CD14-positive monocyte (primary cell): Measurements from ENCODE around the gene CADM2. TPM values are rescaled to one million over a fixed set of nuclear protein-coding genes. Genes with fewer than 3 reads are reported as not detected.
"Not testable (repeated sequence)": the region's sequence is repeated elsewhere in the genome, so short reads cannot be mapped to it uniquely, and the experiment has no call there.

ENCODE experiments used
- DNase-seq, 3 donors: peaks; one replicate each; pipeline ENCODE4 v3.0.0-alpha.2; 2011 to 2022
- H2AFZ ChIP-seq: 2 replicates; pipeline ENCODE4 v1.6.0; 2012; ENCODE audit warnings: mild to moderate bottlenecking, low read depth, low read length, inconsistent platforms; ENCODE audit not compliant: insufficient read depth, poor library complexity, severe bottlenecking
- H3K27ac ChIP-seq, 2 donors: 1 replicate in 1 of 2; 2 replicates in 1 of 2; pipeline ENCODE4 v1.5.1; 2012 to 2013; ENCODE audit warnings: low read length in 2 of 2, control low read depth in 1 of 2, inconsistent platforms in 1 of 2, low read depth in 1 of 2, mild to moderate bottlenecking in 1 of 2
- H3K27me3 ChIP-seq, 2 donors: one replicate each; pipeline versions ENCODE4 v1.6.0 to v1.6.1; 2011 to 2013; ENCODE audit warnings: low read length in 2 of 2; ENCODE audit not compliant: control insufficient read depth in 2 of 2, insufficient read depth in 2 of 2
- H3K36me3 ChIP-seq, 2 donors: replicated peaks in 1 of 2; 1 replicate in 1 of 2; 2 replicates in 1 of 2; pipeline versions ENCODE4 v1.5.1 to v1.6.1; 2012 to 2013; ENCODE audit warnings: low read length in 2 of 2, control low read depth in 1 of 2, inconsistent platforms in 1 of 2, mild to moderate bottlenecking in 1 of 2; ENCODE audit not compliant: insufficient read depth in 2 of 2, control insufficient read depth in 1 of 2
- H3K4me1 ChIP-seq, 2 donors: 1 replicate in 1 of 2; 2 replicates in 1 of 2; pipeline versions ENCODE4 v1.5.1 to v1.6.1; 2012 to 2013; ENCODE audit warnings: low read length in 2 of 2, control low read depth in 1 of 2, inconsistent platforms in 1 of 2, mild to moderate bottlenecking in 1 of 2, moderate library complexity in 1 of 2; ENCODE audit not compliant: insufficient read depth in 2 of 2, control insufficient read depth in 1 of 2
- H3K4me2 ChIP-seq: replicated peaks from 2 replicates; pipeline ENCODE3; 2012; ENCODE audit warnings: low read length, moderate library complexity, mild to moderate bottlenecking; ENCODE audit not compliant: poor library complexity, severe bottlenecking; ENCODE audit errors: extremely low read depth
- H3K4me3 ChIP-seq, 3 experiments: fragments of 200-600 bp in 1 of 3; sonication (generic) in 1 of 3; replicated peaks in 1 of 3; 1 replicate in 2 of 3; 2 replicates in 1 of 3; pipeline ENCODE4 v1.5.1; 2011 to 2013; ENCODE audit warnings: low read length in 3 of 3, mild to moderate bottlenecking in 3 of 3, control low read depth in 2 of 3, low read depth in 2 of 3, inconsistent platforms in 1 of 3, moderate library complexity in 1 of 3
- H3K79me2 ChIP-seq: 2 replicates; pipeline ENCODE4 v1.6.0; 2012; ENCODE audit warnings: mild to moderate bottlenecking, control low read depth, inconsistent platforms, low read length, moderate library complexity; ENCODE audit not compliant: insufficient read depth
- H3K9ac ChIP-seq: 2 replicates; pipeline ENCODE4 v1.6.0; 2017; ENCODE audit warnings: low read length, mild to moderate bottlenecking; ENCODE audit not compliant: insufficient read depth, poor library complexity, severe bottlenecking
- H3K9me3 ChIP-seq, 2 donors: replicated peaks in 1 of 2; 1 replicate in 1 of 2; 2 replicates in 1 of 2; pipeline versions ENCODE4 v1.5.1 to v1.6.1; 2012 to 2013; ENCODE audit warnings: low read length in 2 of 2, control low read depth in 1 of 2; ENCODE audit not compliant: control insufficient read depth in 1 of 2, insufficient read depth in 1 of 2
- H4K20me1 ChIP-seq: 2 replicates; pipeline ENCODE4 v1.6.0; 2012; ENCODE audit warnings: mild to moderate bottlenecking, low read length, control low read depth, moderate library complexity; ENCODE audit not compliant: insufficient read depth
- H3K27ac Mint-ChIP-seq, 7 donors: one replicate each; pipeline ENCODE4 v1.8.0; 2020; ENCODE audit warnings: mild to moderate bottlenecking in 7 of 7, mixed read lengths in 7 of 7, moderate library complexity in 6 of 7, inconsistent platforms in 2 of 7
- H3K27me3 Mint-ChIP-seq, 3 donors: one replicate each; pipeline ENCODE4 v1.8.0; 2021 to 2022; ENCODE audit warnings: low read depth in 3 of 3, mild to moderate bottlenecking in 3 of 3, mixed read lengths in 3 of 3, moderate library complexity in 3 of 3, inconsistent platforms in 1 of 3
- H3K36me3 Mint-ChIP-seq, 2 donors: one replicate each; pipeline ENCODE4 v1.8.0; 2020; ENCODE audit warnings: mixed read lengths in 2 of 2, inconsistent platforms in 1 of 2, mild to moderate bottlenecking in 1 of 2
- H3K4me1 Mint-ChIP-seq: one replicate; pipeline ENCODE4 v1.8.0; 2020; ENCODE audit warnings: mild to moderate bottlenecking, mixed read lengths
- H3K4me3 Mint-ChIP-seq, 2 donors: one replicate each; pipeline ENCODE4 v1.8.0; 2020; ENCODE audit warnings: mild to moderate bottlenecking in 2 of 2, mixed read lengths in 2 of 2, moderate library complexity in 1 of 2
- H3K9me3 Mint-ChIP-seq, 7 donors: one replicate each; pipeline ENCODE4 v1.8.0; 2020 to 2022; ENCODE audit warnings: mixed read lengths in 7 of 7, mild to moderate bottlenecking in 6 of 7, moderate library complexity in 6 of 7, inconsistent platforms in 2 of 7
- WGBS: methylation state at CpG from one replicate; pipeline ENCODE4 v1.1.5; 2013; ENCODE audit warnings: missing lambda C conversion rate; ENCODE audit not compliant: insufficient coverage; 5-methylcytosine and 5-hydroxymethylcytosine counted together
- intact Hi-C, 2 donors: fragments of 100-400 bp; cut with micrococcal nuclease; formaldehyde crosslinking; loops; one replicate each; pipeline versions ENCODE4 v1.15.0 to v1.15.1; 2023
- polyA plus RNA-seq, 3 donors: library from polyadenylated mRNA; depleted of rRNA in 1 of 3; unstranded in 2 of 3; stranded (reverse) in 1 of 3; fragments of 300-500 nt in 2 of 3; fragments of >200 nt in 1 of 3; fragmentation: Illumina TruSeq in 2 of 3; gene quantifications; 1 replicate in 2 of 3; 2 replicates in 1 of 3; pipeline ENCODE4 v1.2.3, GENCODE V29; 2012 to 2021
- TF ChIP-seq, protein P1 (sequence below): fragments of 200-600 bp; IDR thresholded peaks from one replicate; pipeline ENCODE4 v1.8.0; 2022; ENCODE audit warnings: antibody characterized with exemption, mild to moderate bottlenecking

CADM2 gene
- polyA plus RNA-seq, 3 donors, result not detected

DNA sequence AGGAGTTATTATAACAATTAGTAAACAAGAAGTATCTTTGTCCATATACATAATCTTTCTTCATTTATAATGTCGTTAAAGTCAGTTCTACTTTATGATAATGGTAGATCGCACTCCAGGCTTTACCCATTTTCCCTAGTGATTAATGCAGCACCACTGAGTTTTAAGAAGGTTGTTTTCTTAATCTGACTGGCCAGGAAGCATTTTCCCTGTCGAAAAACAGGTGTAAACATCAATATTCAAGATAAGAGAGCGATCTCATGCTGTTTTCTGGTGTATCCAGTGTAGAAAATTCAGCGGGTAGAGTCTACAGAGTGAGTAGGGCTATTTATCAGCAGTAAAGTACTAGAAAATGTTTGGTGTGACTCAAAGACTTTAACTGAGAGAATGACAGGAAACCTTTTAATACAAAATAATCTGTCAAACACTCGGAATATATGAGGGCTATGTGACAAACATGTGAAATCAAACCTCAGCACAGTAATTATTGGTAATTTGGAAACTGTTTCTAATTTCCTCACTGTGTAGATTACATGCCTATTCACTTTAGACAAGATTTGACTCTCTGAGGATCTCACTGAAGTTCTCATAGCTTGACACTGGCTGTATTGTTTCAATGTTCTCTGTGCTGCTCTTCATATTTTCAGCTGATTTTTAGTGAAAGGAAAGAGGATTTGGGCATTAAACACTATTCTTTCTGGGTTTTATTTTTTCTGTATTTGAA lies 1019.0 kb downstream of the CADM2 start:
- no peaks in the 10 kb centered on the region for H4K20me1 ChIP-seq
- H3K9me3 ChIP-seq, result no peaks in the 10 kb centered on the region
- no peak overlapping the region for H3K27ac Mint-ChIP-seq
- H3K27me3 Mint-ChIP-seq, result peaks cover 0 to 2% (median 0%) of the 10 kb centered on the region in 3 donors
- no peaks in the 10 kb centered on the region for H3K79me2 ChIP-seq
- H3K27me3 ChIP-seq, result no peaks in the 10 kb centered on the region
- H3K4me3 Mint-ChIP-seq, result no peak overlapping the region
- H3K27ac ChIP-seq, result no peak overlapping the region
- no peaks in the 10 kb centered on the region for H3K4me1 ChIP-seq
- DNase-seq, result no peak
- no peak overlapping the region for H3K4me3 ChIP-seq
- H3K4me1 Mint-ChIP-seq, result no peaks in the 10 kb centered on the region
- 83% methylated on average over 1 of the region's 6 CpGs for WGBS
- no peak overlapping the region for H2AFZ ChIP-seq
- H3K4me2 ChIP-seq, result no peak overlapping the region
- H3K9ac ChIP-seq, result no peak overlapping the region
- H3K9me3 Mint-ChIP-seq, result no peaks in the 10 kb centered on the region
- intact Hi-C loops, result no loop called here
- TF ChIP-seq, protein P1, sequence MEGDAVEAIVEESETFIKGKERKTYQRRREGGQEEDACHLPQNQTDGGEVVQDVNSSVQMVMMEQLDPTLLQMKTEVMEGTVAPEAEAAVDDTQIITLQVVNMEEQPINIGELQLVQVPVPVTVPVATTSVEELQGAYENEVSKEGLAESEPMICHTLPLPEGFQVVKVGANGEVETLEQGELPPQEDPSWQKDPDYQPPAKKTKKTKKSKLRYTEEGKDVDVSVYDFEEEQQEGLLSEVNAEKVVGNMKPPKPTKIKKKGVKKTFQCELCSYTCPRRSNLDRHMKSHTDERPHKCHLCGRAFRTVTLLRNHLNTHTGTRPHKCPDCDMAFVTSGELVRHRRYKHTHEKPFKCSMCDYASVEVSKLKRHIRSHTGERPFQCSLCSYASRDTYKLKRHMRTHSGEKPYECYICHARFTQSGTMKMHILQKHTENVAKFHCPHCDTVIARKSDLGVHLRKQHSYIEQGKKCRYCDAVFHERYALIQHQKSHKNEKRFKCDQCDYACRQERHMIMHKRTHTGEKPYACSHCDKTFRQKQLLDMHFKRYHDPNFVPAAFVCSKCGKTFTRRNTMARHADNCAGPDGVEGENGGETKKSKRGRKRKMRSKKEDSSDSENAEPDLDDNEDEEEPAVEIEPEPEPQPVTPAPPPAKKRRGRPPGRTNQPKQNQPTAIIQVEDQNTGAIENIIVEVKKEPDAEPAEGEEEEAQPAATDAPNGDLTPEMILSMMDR, result no peak
- no peaks in the 10 kb centered on the region for H3K36me3 ChIP-seq
- no peaks in the 10 kb centered on the region for H3K36me3 Mint-ChIP-seq

DNA sequence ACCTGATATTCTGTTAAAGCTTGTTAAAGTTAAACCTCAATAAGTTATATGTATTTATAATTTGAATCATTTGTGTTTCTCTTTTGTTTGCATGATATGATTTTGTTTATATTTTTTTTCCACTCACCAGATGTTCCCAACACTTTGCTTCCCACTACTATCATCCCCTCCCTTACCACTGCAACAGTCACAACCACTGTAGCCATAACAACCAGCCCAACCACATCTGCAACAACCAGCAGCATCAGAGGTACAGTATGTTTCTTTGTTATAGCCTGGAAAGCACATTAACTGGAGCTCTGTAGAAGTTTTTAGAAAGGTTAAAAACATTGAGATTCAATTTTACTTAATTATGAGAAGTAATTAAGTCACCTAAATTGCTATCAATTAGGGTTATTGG lies 1020.2 kb downstream of the CADM2 start:
- no peaks in the 10 kb centered on the region for H4K20me1 ChIP-seq
- H3K36me3 Mint-ChIP-seq, result no peaks in the 10 kb centered on the region

DNA sequence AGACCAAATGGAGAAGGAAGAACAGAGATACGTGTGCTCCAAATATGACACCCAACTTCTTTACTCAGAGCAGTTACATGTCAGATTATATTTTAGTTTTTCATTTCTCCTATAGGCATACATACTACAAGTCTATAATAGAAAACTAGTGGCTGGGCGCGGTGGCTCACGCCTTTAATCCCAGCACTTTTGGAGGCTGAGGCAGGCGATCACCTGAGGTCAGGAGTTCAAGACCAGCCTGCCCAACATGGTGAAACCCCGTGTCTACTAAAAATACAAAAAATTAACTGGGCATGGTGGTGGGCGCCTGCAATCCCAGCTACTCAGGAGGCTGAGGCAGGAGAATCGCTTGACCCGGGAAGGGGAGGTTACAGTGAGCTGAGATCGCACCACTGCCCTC lies 1030.8 kb downstream of the CADM2 start:
- H4K20me1 ChIP-seq, DNase-seq, H3K79me2 ChIP-seq, H3K4me3 Mint-ChIP-seq, intact Hi-C loops, H3K9me3 ChIP-seq, H3K4me1 Mint-ChIP-seq, H3K27me3 Mint-ChIP-seq, H3K27me3 ChIP-seq, H3K9me3 Mint-ChIP-seq, H3K4me2 ChIP-seq, H3K36me3 Mint-ChIP-seq, H3K36me3 ChIP-seq, H3K4me3 ChIP-seq, H2AFZ ChIP-seq, H3K27ac ChIP-seq, H3K9ac ChIP-seq, H3K27ac Mint-ChIP-seq, H3K4me1 ChIP-seq: not testable (repeated sequence)
- WGBS, result 100% methylated on average over 1 of the region's 10 CpGs

More for the DNA sequence above, 1020.2 kb downstream of the CADM2 start:
- H3K27me3 ChIP-seq, result no peaks in the 10 kb centered on the region
- Mint-ChIP-seq H3K27me3 (no peaks in the 10 kb centered on the region), H3K9me3 (no peaks in the 10 kb centered on the region), H3K4me1 (no peaks in the 10 kb centered on the region), H3K4me3 (no peak overlapping the region), H3K27ac (no peak overlapping the region)
- no peak overlapping the region for H3K4me2 ChIP-seq
- no peaks in the 10 kb centered on the region for H3K36me3 ChIP-seq
- TF ChIP-seq, protein P1, result no peak
- H3K9me3 ChIP-seq, result no peaks in the 10 kb centered on the region
- intact Hi-C loops, result no loop called here
- no peak for DNase-seq
- no peak overlapping the region for H3K27ac ChIP-seq
- H3K4me3 ChIP-seq, result no peak overlapping the region
- H3K9ac ChIP-seq, result no peak overlapping the region
- H2AFZ ChIP-seq, result no peak overlapping the region
- H3K4me1 ChIP-seq, result no peaks in the 10 kb centered on the region
- H3K79me2 ChIP-seq, result no peaks in the 10 kb centered on the region
